K562 (cell line): Measurements from ENCODE around the gene PIGM.

ENCODE experiments used
- HDAC6 ChIP-seq: IDR thresholded peaks from 2 replicates; pipeline ENCODE4 v1.6.1; 2012; ENCODE audit warnings: low read depth, mild to moderate bottlenecking, control low read depth, inconsistent platforms, low read length, moderate library complexity
- POLR2A ChIP-seq: fragments of 450-650 bp; conservative IDR thresholded peaks from 2 replicates; pipeline ENCODE4 v1.6.1; 2016
- TF ChIP-seq, protein P1 (sequence below), 3 experiments: IDR thresholded peaks in 2 of 3; conservative IDR thresholded peaks in 1 of 3; 2 replicates each; pipeline ENCODE4 v1.5.1; 2011 to 2012; ENCODE audit warnings: low read length in 3 of 3, mild to moderate bottlenecking in 3 of 3, control low read depth in 2 of 3, improper control_type of control experiment in 1 of 3, inconsistent platforms in 1 of 3, low read depth in 1 of 3, mixed read lengths in 1 of 3, moderate library complexity in 1 of 3; ENCODE audit not compliant: insufficient read depth in 2 of 3

DNA sequence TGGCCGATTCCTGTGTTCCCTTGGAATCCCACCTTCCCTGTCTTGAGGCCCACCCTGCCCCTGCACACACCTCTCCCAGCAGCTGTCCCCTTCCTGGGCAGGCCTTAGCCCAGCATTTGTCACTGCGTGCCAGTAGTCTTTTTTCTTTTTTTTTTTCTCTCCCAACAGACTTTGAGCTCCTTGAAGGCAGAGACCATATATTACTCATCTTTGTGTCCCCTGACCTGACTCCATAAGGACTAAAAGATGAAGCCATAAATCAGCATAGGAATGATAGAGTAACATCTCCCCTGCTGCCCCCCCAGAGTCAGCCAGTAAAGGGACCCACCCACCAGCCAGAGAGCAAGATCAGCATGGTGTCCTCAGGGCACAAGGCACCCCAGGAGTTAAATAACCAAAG lies 27.4 kb downstream of the PIGM start:
- TF ChIP-seq, protein P1, sequence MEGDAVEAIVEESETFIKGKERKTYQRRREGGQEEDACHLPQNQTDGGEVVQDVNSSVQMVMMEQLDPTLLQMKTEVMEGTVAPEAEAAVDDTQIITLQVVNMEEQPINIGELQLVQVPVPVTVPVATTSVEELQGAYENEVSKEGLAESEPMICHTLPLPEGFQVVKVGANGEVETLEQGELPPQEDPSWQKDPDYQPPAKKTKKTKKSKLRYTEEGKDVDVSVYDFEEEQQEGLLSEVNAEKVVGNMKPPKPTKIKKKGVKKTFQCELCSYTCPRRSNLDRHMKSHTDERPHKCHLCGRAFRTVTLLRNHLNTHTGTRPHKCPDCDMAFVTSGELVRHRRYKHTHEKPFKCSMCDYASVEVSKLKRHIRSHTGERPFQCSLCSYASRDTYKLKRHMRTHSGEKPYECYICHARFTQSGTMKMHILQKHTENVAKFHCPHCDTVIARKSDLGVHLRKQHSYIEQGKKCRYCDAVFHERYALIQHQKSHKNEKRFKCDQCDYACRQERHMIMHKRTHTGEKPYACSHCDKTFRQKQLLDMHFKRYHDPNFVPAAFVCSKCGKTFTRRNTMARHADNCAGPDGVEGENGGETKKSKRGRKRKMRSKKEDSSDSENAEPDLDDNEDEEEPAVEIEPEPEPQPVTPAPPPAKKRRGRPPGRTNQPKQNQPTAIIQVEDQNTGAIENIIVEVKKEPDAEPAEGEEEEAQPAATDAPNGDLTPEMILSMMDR (IDR thresholded peaks at IDR 0.05 in 2 of 3, conservative IDR thresholded peaks at IDR 0.05 in 1 of 3; ENCODE audit: insufficient read depth in 2 of 3, low read depth in 1 of 3, low read length in 3 of 3), result no peak
- no peak for TF ChIP-seq POLR2A
- no peak for TF ChIP-seq HDAC6
